ENCODE data around the gene PGBD1. TPM values are rescaled to one million over a fixed set of nuclear protein-coding genes. Genes with fewer than 3 reads are reported as not detected.

PGBD1 gene
- total RNA-seq, 1 experiment from 2014 or later, result 9.0 TPM

- BruUV-seq (replicated peaks), result no TSS peak
- peak; percentile 56 for ATAC-seq
- intact Hi-C loops (cut with micrococcal nuclease), result loop anchor here (1.0 to 5.0 kb wide), 3 partner anchors 68 to 137 kb away; partner anchors contain the start of gene ZSCAN31
Measured at GRCh38 chr6:28269492-28269891, 11.9 kb upstream of the PGBD1 start.

DNA sequence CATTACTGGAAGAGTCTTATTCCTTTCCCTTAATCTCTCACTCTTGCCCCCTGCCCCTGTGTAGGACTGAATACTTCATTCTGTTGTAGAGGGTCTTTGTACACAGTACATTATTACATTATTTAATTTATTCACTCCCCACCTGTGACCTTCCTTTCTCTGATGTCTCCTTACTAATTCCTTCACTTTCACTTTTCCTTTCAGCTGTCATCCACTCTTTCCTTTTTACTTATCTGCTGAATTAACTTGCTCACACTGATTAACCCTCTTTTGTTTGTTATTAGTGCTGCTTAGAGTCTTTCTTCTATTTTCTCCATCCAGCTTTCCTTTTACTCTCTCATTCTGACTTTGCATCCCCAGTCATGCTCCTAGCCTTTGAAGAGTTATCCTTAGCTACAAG lies 6.5 kb upstream of the PGBD1 start:
- TF ChIP-seq, protein P1, sequence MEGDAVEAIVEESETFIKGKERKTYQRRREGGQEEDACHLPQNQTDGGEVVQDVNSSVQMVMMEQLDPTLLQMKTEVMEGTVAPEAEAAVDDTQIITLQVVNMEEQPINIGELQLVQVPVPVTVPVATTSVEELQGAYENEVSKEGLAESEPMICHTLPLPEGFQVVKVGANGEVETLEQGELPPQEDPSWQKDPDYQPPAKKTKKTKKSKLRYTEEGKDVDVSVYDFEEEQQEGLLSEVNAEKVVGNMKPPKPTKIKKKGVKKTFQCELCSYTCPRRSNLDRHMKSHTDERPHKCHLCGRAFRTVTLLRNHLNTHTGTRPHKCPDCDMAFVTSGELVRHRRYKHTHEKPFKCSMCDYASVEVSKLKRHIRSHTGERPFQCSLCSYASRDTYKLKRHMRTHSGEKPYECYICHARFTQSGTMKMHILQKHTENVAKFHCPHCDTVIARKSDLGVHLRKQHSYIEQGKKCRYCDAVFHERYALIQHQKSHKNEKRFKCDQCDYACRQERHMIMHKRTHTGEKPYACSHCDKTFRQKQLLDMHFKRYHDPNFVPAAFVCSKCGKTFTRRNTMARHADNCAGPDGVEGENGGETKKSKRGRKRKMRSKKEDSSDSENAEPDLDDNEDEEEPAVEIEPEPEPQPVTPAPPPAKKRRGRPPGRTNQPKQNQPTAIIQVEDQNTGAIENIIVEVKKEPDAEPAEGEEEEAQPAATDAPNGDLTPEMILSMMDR (conservative IDR thresholded peaks at IDR 0.05; ENCODE audit: low read depth, low read length), result no peak
- H3K9me3 ChIP-seq (ENCODE audit: low read length), result no peaks in the 10 kb centered on the region
- ChIA-PET CTCF (no interaction called here), POLR2A (ENCODE audit: unreplicated experiment) (no interaction called here)
- H3K27ac ChIP-seq (ENCODE audit: low read length), result no peak overlapping the region
- no peaks in the 10 kb centered on the region for H3K9me2 ChIP-seq (replicated peaks; ENCODE audit: low read length)
- H3K79me2 ChIP-seq (ENCODE audit: low read length), result peaks cover 8% of the 10 kb centered on the region
- no peak overlapping the region for H2AFZ ChIP-seq (ENCODE audit: low read length)
- no peak overlapping the region for H3K4me3 ChIP-seq (ENCODE audit: low read length)
- no peak for ATAC-seq
- no TSS peak for BruUV-seq (replicated peaks)
- peaks cover 9% of the 10 kb centered on the region; the same call in 1 of the 2 replicates for H3K36me3 ChIP-seq (ENCODE audit: low read depth, low read length)
- H3K4me2 ChIP-seq (ENCODE audit: low read length), result no peak overlapping the region
- H3F3A ChIP-seq (ENCODE audit: low read length, unreplicated experiment), result no peaks in the 10 kb centered on the region
- H4K20me1 ChIP-seq (ENCODE audit: low read length), result no peaks in the 10 kb centered on the region
- intact Hi-C loops (cut with micrococcal nuclease), result no loop called here
- H3K9ac ChIP-seq (ENCODE audit: low read length), result no peak overlapping the region
- peaks cover 4% of the 10 kb centered on the region for H3K4me1 ChIP-seq (ENCODE audit: insufficient read depth, low read length)
- no peaks in the 10 kb centered on the region for H3K27me3 ChIP-seq (ENCODE audit: low read length)
- DNase-seq, result no peak

More at GRCh38 chr6:28269492-28269891, 11.9 kb upstream of the PGBD1 start:
- Histone ChIP-seq H3F3A (ENCODE audit: low read length, unreplicated experiment) (peaks cover 5% of the 10 kb centered on the region), H3K27me3 (ENCODE audit: low read length) (no peaks in the 10 kb centered on the region), H3K27ac (ENCODE audit: low read length) (peak overlapping the region; percentile 58), H3K4me2 (ENCODE audit: low read length) (no peak overlapping the region), H3K4me3 (ENCODE audit: low read length) (no peak overlapping the region), H4K20me1 (ENCODE audit: low read length) (no peaks in the 10 kb centered on the region), H2AFZ (ENCODE audit: low read length) (no peak overlapping the region), H3K36me3 (ENCODE audit: low read depth, low read length) (peaks cover 9% of the 10 kb centered on the region; the same call in 1 of the 2 replicates), H3K4me1 (ENCODE audit: insufficient read depth, low read length) (peaks cover 28% of the 10 kb centered on the region), H3K9ac (ENCODE audit: low read length) (no peak overlapping the region), H3K79me2 (ENCODE audit: low read length) (peaks cover 25% of the 10 kb centered on the region), H3K9me3 (ENCODE audit: low read length) (no peaks in the 10 kb centered on the region), H3K9me2 (replicated peaks; ENCODE audit: low read length) (no peaks in the 10 kb centered on the region)
- peak; percentile 92 for DNase-seq
- POLR2A ChIA-PET (ENCODE audit: unreplicated experiment), result interaction anchor here (0.7 to 1.2 kb wide), 3 partner anchors 10 to 66 kb away, joined by 3 to 5 read pairs (median 3); partner anchors contain the start of gene ZKSCAN4
- TF ChIP-seq EZH2 (IDR thresholded peaks at IDR 0.05; ENCODE audit: low read length, unreplicated experiment) (no peak), EZH2phosphoT487 (IDR thresholded peaks at IDR 0.05; ENCODE audit: borderline replicate concordance, low read length) (no peak)
- TF ChIP-seq, protein P1 (conservative IDR thresholded peaks at IDR 0.05; ENCODE audit: low read depth, low read length), result no peak
- CTCF ChIA-PET, result interaction anchor here (0.5 to 1.0 kb wide), 3 partner anchors 10 to 190 kb away, joined by 3 to 7 read pairs (median 5); no protein-coding TSS in a partner anchor

DNA sequence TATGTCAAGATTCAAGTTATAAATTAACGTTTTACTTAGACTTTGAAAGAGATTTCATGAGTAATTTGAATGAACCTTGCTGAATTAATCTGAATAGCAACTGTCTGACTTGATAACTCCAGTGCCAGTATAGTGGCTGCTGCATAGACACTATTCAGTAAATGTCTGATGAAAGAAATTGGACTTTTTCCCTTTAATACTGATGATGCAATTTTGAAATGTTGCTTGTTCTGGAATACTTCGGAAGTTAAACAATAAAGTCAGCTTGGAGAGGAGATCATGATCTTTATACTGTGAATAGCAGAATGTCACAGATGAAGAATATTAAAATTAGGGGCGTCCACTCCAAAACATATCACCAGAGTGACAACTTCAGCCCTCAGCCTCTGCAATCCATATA lies 3.6 kb upstream of the PGBD1 start:
- Histone ChIP-seq H2AFZ (ENCODE audit: low read length) (no peak overlapping the region), H3K9me3 (ENCODE audit: low read length) (no peaks in the 10 kb centered on the region), H3K79me2 (ENCODE audit: low read length) (peaks cover 12% of the 10 kb centered on the region), H3K27me3 (ENCODE audit: low read length) (no peaks in the 10 kb centered on the region), H3K9ac (ENCODE audit: low read length) (no peak overlapping the region), H3F3A (ENCODE audit: low read length, unreplicated experiment) (no peaks in the 10 kb centered on the region), H3K9me2 (replicated peaks; ENCODE audit: low read length) (no peaks in the 10 kb centered on the region), H4K20me1 (ENCODE audit: low read length) (no peaks in the 10 kb centered on the region), H3K4me2 (ENCODE audit: low read length) (no peak overlapping the region), H3K4me1 (ENCODE audit: insufficient read depth, low read length) (peaks cover 16% of the 10 kb centered on the region), H3K4me3 (ENCODE audit: low read length) (no peak overlapping the region), H3K36me3 (ENCODE audit: low read depth, low read length) (peaks cover 4% of the 10 kb centered on the region; the same call in 1 of the 2 replicates), H3K27ac (ENCODE audit: low read length) (no peak overlapping the region)
- TF ChIP-seq EZH2phosphoT487 (IDR thresholded peaks at IDR 0.05; ENCODE audit: borderline replicate concordance, low read length) (no peak), EZH2 (IDR thresholded peaks at IDR 0.05; ENCODE audit: low read length, unreplicated experiment) (no peak)
- TF ChIP-seq, protein P1 (conservative IDR thresholded peaks at IDR 0.05; ENCODE audit: low read depth, low read length), result no peak
- CTCF ChIA-PET, result no interaction called here
- DNase-seq (no peak), ATAC-seq (no peak)
- POLR2A ChIA-PET (ENCODE audit: unreplicated experiment), result no interaction called here
- intact Hi-C loops (cut with micrococcal nuclease), result no loop called here
- BruUV-seq (replicated peaks), result no TSS peak
